K562 (cell line): Measurements from ENCODE around the gene ATPAF2. TPM values are rescaled to one million over a fixed set of nuclear protein-coding genes. Genes with fewer than 3 reads are reported as not detected.

ENCODE experiments used
- BCL6 ChIP-seq: fragments of 250-450 bp; sonication (Bioruptor Pico); IDR thresholded peaks from 2 replicates; pipeline ENCODE4 v1.4.0; 2020
- BCOR ChIP-seq: fragments of 450-650 bp; IDR thresholded peaks from 2 replicates; pipeline ENCODE4 v1.6.1; 2016
- CBFA2T2 ChIP-seq: fragments of 450-650 bp; conservative IDR thresholded peaks from 2 replicates; pipeline ENCODE4 v1.6.1; 2017; ENCODE audit warnings: mild to moderate bottlenecking
- COPS2 ChIP-seq: fragments of 450-650 bp; conservative IDR thresholded peaks from 2 replicates; pipeline ENCODE4 v1.6.1; 2016; ENCODE audit warnings: mild to moderate bottlenecking, moderate library complexity
- CREB3L1 ChIP-seq: fragments of 450-650 bp; IDR thresholded peaks from 2 replicates; pipeline ENCODE4 v1.6.1; 2014; ENCODE audit warnings: low read depth, mild to moderate bottlenecking, moderate library complexity, borderline replicate concordance
- E2F4 ChIP-seq: sonication (generic); formaldehyde crosslinking; IDR thresholded peaks from 2 replicates; pipeline ENCODE4 v1.8.0; 2022; ENCODE audit warnings: mild to moderate bottlenecking, low read depth, missing genetic modification reagents
- EP400 ChIP-seq: fragments of 450-650 bp; IDR thresholded peaks from 2 replicates; pipeline ENCODE4 v1.6.1; 2017; ENCODE audit warnings: antibody characterized with exemption, mild to moderate bottlenecking, moderate library complexity
- GABPA ChIP-seq: fragments of 200-800 bp; sonication (Bioruptor generic); conservative IDR thresholded peaks from 2 replicates; pipeline ENCODE4 v1.6.1; 2016; ENCODE audit warnings: low read depth, missing genetic modification characterization, missing compliant biosample characterization
- HCFC1 ChIP-seq: IDR thresholded peaks from 2 replicates; pipeline ENCODE4 v1.6.1; 2012; ENCODE audit warnings: low read depth, low read length, improper control_type of control experiment
- HDGF ChIP-seq: fragments of 450-650 bp; IDR thresholded peaks from 2 replicates; pipeline ENCODE4 v1.6.1; 2016
- HMG20A ChIP-seq: fragments of 450-650 bp; formaldehyde crosslinking; conservative IDR thresholded peaks from 2 replicates; pipeline ENCODE4 v1.4.0; 2020; ENCODE audit warnings: mild to moderate bottlenecking, mixed read lengths
- LARP7 ChIP-seq: fragments of 450-650 bp; IDR thresholded peaks from 2 replicates; pipeline ENCODE4 v1.6.1; 2016
- MYNN ChIP-seq, 2 experiments: sonication (generic); formaldehyde crosslinking in 1 of 2; IDR thresholded peaks; 2 replicates each; pipeline versions ENCODE4 v1.5.0 to v1.6.1; 2016 to 2020; ENCODE audit warnings: antibody characterized with exemption in 1 of 2, missing genetic modification reagents in 1 of 2
- NBN ChIP-seq: fragments of 450-650 bp; IDR thresholded peaks from 2 replicates; pipeline ENCODE4 v1.6.1; 2016; ENCODE audit warnings: low read depth, mild to moderate bottlenecking
- NFIX ChIP-seq: fragments of 250-450 bp; sonication (Bioruptor Pico); IDR thresholded peaks from 2 replicates; pipeline ENCODE4 v1.4.0; 2020; ENCODE audit warnings: low read depth, mild to moderate bottlenecking, moderate library complexity
- OTX1 ChIP-seq: fragments of 450-650 bp; formaldehyde crosslinking; IDR thresholded peaks from 2 replicates; pipeline ENCODE4 v1.4.0; 2022; ENCODE audit warnings: mild to moderate bottlenecking
- POLR2B ChIP-seq: fragments of 450-650 bp; IDR thresholded peaks from 2 replicates; pipeline ENCODE4 v1.6.1; 2018; ENCODE audit warnings: low read depth; ENCODE audit not compliant: partially characterized antibody
- PRMT5 ChIP-seq: sonication (generic); formaldehyde crosslinking; IDR thresholded peaks from 2 replicates; pipeline ENCODE4 v1.5.0; 2020; ENCODE audit warnings: missing genetic modification reagents
- RHOXF2B ChIP-seq: fragments of 250-450 bp; sonication (Bioruptor Pico); conservative IDR thresholded peaks from 2 replicates; pipeline ENCODE4 v1.5.1; 2021
- SMC3 ChIP-seq: conservative IDR thresholded peaks from 2 replicates; pipeline ENCODE4 v1.6.1; 2011; ENCODE audit warnings: low read depth, low read length, improper control_type of control experiment; ENCODE audit not compliant: insufficient read depth
- STAG1 ChIP-seq: sonication (generic); formaldehyde crosslinking; IDR thresholded peaks from 2 replicates; pipeline ENCODE4 v1.5.0; 2020; ENCODE audit warnings: missing genetic modification reagents, borderline replicate concordance
- TBP ChIP-seq: optimal IDR thresholded peaks from 2 replicates; pipeline ENCODE3; 2011; ENCODE audit warnings: low read depth, low read length, improper control_type of control experiment
- TCF15 ChIP-seq: fragments of 250-450 bp; sonication (Bioruptor Pico); IDR thresholded peaks from 2 replicates; pipeline ENCODE4 v1.8.0; 2022; ENCODE audit warnings: moderate library complexity, mild to moderate bottlenecking, inconsistent platforms
- TFAP4 ChIP-seq: sonication (generic); formaldehyde crosslinking; IDR thresholded peaks from 2 replicates; pipeline ENCODE4 v1.8.0; 2022; ENCODE audit warnings: missing genetic modification reagents, mild to moderate bottlenecking, moderate library complexity, borderline replicate concordance
- THRAP3 ChIP-seq: fragments of 450-650 bp; IDR thresholded peaks from 2 replicates; pipeline ENCODE4 v1.6.1; 2016; ENCODE audit warnings: mild to moderate bottlenecking, inconsistent platforms, borderline replicate concordance
- ZNF274 ChIP-seq: IDR thresholded peaks from 2 replicates; pipeline ENCODE4 v1.6.1; 2011; ENCODE audit warnings: low read depth, mild to moderate bottlenecking, low read length, moderate library complexity, borderline replicate concordance
- ZNF583 ChIP-seq: fragments of 250-450 bp; sonication (Bioruptor Pico); IDR thresholded peaks from 2 replicates; pipeline ENCODE4 v1.4.0; 2020
- ZNF785 ChIP-seq: fragments of 250-450 bp; sonication (Bioruptor Pico); IDR thresholded peaks from 2 replicates; pipeline ENCODE4 v1.4.0; 2020; ENCODE audit warnings: mild to moderate bottlenecking
- polyA plus RNA-seq, 8 experiments: library from polyadenylated mRNA; depleted of rRNA in 4 of 8; stranded (reverse) in 5 of 8; unstranded in 3 of 8; fragments of >200 nt; fragmentation: Nextera tagmentation in 2 of 8; fragmentation: Illumina TruSeq in 1 of 8; extraction: Ambion mirVana in 2 of 8; extraction: Trizol in 1 of 8; gene quantifications; 2 replicates each; pipeline versions ENCODE4 v1.2.1 to v1.2.3, GENCODE V29; 2011 to 2014; ENCODE audit warnings: inconsistent platforms in 1 of 8, missing spikeins in 1 of 8
- total RNA-seq, 7 experiments: library from RNA; depleted of rRNA in 6 of 7; stranded (reverse); fragments of >200 nt in 6 of 7; fragmentation: Illumina TruSeq in 2 of 7; extraction: Trizol in 2 of 7; gene quantifications; 2 replicates each; pipeline versions ENCODE4 v1.2.1 to v1.2.3, GENCODE V29; 2011 to 2021; ENCODE audit warnings: low replicate concordance in 1 of 7

Gene ATPAF2
- total and polyA plus RNA-seq, 9 of the 15 experiments (the other 6 are each of a cell fraction or from before 2014, with no cell fraction given): 2.1 to 19.2 (median 11.3) TPM

- no peak for TF ChIP-seq PRMT5 (CRISPR knock-in tag)
- TF ChIP-seq THRAP3: no peak
- peak; percentile 95 for TF ChIP-seq TBP
- no peak for TF ChIP-seq TCF15 (CRISPR knock-in tag)
- peak; percentile 84; the same call in 1 of the 2 replicates for TF ChIP-seq HDGF
- TF ChIP-seq GABPA (tag): peak; percentile 97
- no peak for TF ChIP-seq NFIX (CRISPR knock-in tag)
- TF ChIP-seq RHOXF2B (CRISPR knock-in tag): no peak
- 0 out of 2 replicates have a peak, but pooled peaks have one; percentile 16 for TF ChIP-seq SMC3
- TF ChIP-seq STAG1 (CRISPR knock-in tag): no peak
- peak; percentile 54; the same call in 1 of the 2 replicates for TF ChIP-seq MYNN (IDR thresholded peaks at IDR 0.05)
- no peak for TF ChIP-seq MYNN (CRISPR knock-in tag; IDR thresholded peaks at IDR 0.05)
- no peak for TF ChIP-seq ZNF583 (CRISPR knock-in tag)
- TF ChIP-seq EP400: peak; percentile 91
- no peak for TF ChIP-seq CBFA2T2
- no peak for TF ChIP-seq ZNF785 (CRISPR knock-in tag)
- peak; percentile 56; the same call in 1 of the 2 replicates for TF ChIP-seq CREB3L1
- TF ChIP-seq BCL6: no peak
- TF ChIP-seq HMG20A (CRISPR knock-in tag): no peak
- TF ChIP-seq LARP7: no peak
- TF ChIP-seq POLR2B: peak; percentile 59
- TF ChIP-seq COPS2: no peak
- TF ChIP-seq BCOR: peak; percentile 99
- TF ChIP-seq OTX1 (CRISPR knock-in tag): 0 out of 2 replicates have a peak, but pooled peaks have one; percentile 45
- TF ChIP-seq E2F4 (CRISPR knock-in tag): no peak
- TF ChIP-seq NBN: 0 out of 2 replicates have a peak, but pooled peaks have one; percentile 48
- peak; percentile 84 for TF ChIP-seq HCFC1
- peak; percentile 95 for TF ChIP-seq TFAP4 (CRISPR knock-in tag)
- TF ChIP-seq ZNF274: no peak
Measured at GRCh38 chr17:18087610-18088491, 48.9 kb upstream of the ATPAF2 start, which contains the start of gene DRG2 (continued).
